Measurements from ENCODE around the gene HNRNPM.

GRCh38 chr19:8430650-8431049 lies 14.1 kb upstream of the HNRNPM start:
- TF ChIP-seq, protein P1, sequence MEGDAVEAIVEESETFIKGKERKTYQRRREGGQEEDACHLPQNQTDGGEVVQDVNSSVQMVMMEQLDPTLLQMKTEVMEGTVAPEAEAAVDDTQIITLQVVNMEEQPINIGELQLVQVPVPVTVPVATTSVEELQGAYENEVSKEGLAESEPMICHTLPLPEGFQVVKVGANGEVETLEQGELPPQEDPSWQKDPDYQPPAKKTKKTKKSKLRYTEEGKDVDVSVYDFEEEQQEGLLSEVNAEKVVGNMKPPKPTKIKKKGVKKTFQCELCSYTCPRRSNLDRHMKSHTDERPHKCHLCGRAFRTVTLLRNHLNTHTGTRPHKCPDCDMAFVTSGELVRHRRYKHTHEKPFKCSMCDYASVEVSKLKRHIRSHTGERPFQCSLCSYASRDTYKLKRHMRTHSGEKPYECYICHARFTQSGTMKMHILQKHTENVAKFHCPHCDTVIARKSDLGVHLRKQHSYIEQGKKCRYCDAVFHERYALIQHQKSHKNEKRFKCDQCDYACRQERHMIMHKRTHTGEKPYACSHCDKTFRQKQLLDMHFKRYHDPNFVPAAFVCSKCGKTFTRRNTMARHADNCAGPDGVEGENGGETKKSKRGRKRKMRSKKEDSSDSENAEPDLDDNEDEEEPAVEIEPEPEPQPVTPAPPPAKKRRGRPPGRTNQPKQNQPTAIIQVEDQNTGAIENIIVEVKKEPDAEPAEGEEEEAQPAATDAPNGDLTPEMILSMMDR (IDR thresholded peaks at IDR 0.05), result no peak
- no peak for TF ChIP-seq POLR2A (IDR thresholded peaks at IDR 0.05)
